HCT116 (cell line): ENCODE results near the gene COX5B. TPM values are rescaled to one million over a fixed set of nuclear protein-coding genes. Genes with fewer than 3 reads are reported as not detected.

ENCODE experiments used
- ATAC-seq: fragments of 200-7000 bp; cut with Tn5 transposase; 2 replicates; pipeline ENCODE4 v1.9.1; 2020; ENCODE audit warnings: mild to moderate bottlenecking, moderate library complexity
- BruUV-seq: library from RNA; stranded (reverse); fragments of 400-500 nt; replicated peaks from 2 replicates; lab custom pipeline; 2021; lab: Mats Ljungman, UMichigan
- CTCF ChIA-PET: fragments of 300-600 bp; sonication (Branson Sonifier 250); formaldehyde crosslinking; loops from one replicate; lab custom pipeline; 2021; ENCODE audit warnings: antibody characterized with exemption; lab: Charles Lee
- POLR2A ChIA-PET: fragments of 300-600, 350-600 bp; sonication (Branson Sonifier 250); formaldehyde crosslinking; loops from one replicate; lab custom pipeline; 2021; ENCODE audit warnings: antibody characterized with exemption; lab: Charles Lee
- RAD21 ChIA-PET, 2 experiments: fragments of 300-600 bp; sonication (Branson Sonifier 250); formaldehyde crosslinking; loops; one replicate each; lab custom pipeline; 2023; ENCODE audit warnings: low total read pairs in 2 of 2; ENCODE audit not compliant: uncharacterized antibody in 2 of 2, unreplicated experiment in 2 of 2, low non-redundant PET in 1 of 2; lab: Charles Lee
- DNase-seq: peaks from one replicate; pipeline ENCODE4 v3.0.0-alpha.2; 2010; ENCODE audit warnings: low read depth, low spot score
- H2AFZ ChIP-seq: fragments of 200-600 bp; shearing (Covaris generic), sonication (generic); 2 replicates; pipeline ENCODE4 v1.6.1; 2017; ENCODE audit warnings: low read depth, mixed run types, mixed read lengths, antibody characterized with exemption, low read length; ENCODE audit not compliant: poor library complexity, severe bottlenecking
- H3K27ac ChIP-seq: 2 replicates; pipeline ENCODE4 v1.5.1; 2012; ENCODE audit warnings: low read depth, low read length
- H3K27me3 ChIP-seq: fragments of 200-600 bp; sonication (generic); 2 replicates; pipeline ENCODE4 v1.6.1; 2016; ENCODE audit warnings: mixed run types, low read length, mixed read lengths; ENCODE audit not compliant: insufficient read depth
- H3K36me3 ChIP-seq, 2 experiments: fragments of 200-500 bp in 1 of 2; fragments of 200-600 bp in 1 of 2; sonication (Bioruptor generic) in 1 of 2; sonication (generic) in 1 of 2; 2 replicates each; pipeline versions ENCODE4 v1.5.1 to v1.6.1; 2014 to 2016; ENCODE audit warnings: low read length in 2 of 2, inconsistent platforms in 1 of 2, mixed read lengths in 1 of 2, mixed run types in 1 of 2; ENCODE audit not compliant: insufficient read depth in 2 of 2, control insufficient read depth in 1 of 2
- H3K4me1 ChIP-seq, 2 experiments: fragments of 200-600 bp in 1 of 2; sonication (generic) in 1 of 2; 2 replicates each; pipeline versions ENCODE4 v1.5.1 to v1.6.1; 2012 to 2017; ENCODE audit warnings: low read length in 2 of 2, inconsistent platforms in 1 of 2, mild to moderate bottlenecking in 1 of 2, mixed read lengths in 1 of 2, mixed run types in 1 of 2, moderate library complexity in 1 of 2; ENCODE audit not compliant: insufficient read depth in 2 of 2, control insufficient read depth in 1 of 2
- H3K4me2 ChIP-seq: fragments of 200-600 bp; sonication (generic); 2 replicates; pipeline ENCODE4 v1.6.1; 2017; ENCODE audit warnings: mixed run types, low read length, mixed read lengths
- H3K4me3 ChIP-seq, 2 experiments: fragments of 200-600 bp in 1 of 2; sonication (generic) in 1 of 2; replicated peaks in 1 of 2; 2 replicates each; pipeline ENCODE4 v1.5.1; 2011 to 2016; ENCODE audit warnings: low read length in 2 of 2, control low read depth in 1 of 2, low read depth in 1 of 2, mild to moderate bottlenecking in 1 of 2, mixed read lengths in 1 of 2, mixed run types in 1 of 2
- H3K79me2 ChIP-seq: fragments of 200-600 bp; sonication (generic); 2 replicates; pipeline ENCODE4 v1.6.1; 2017; ENCODE audit warnings: mild to moderate bottlenecking, mixed run types, low read length, moderate library complexity, mixed read lengths; ENCODE audit not compliant: insufficient read depth
- H3K9ac ChIP-seq: fragments of 200-600 bp; sonication (generic); 2 replicates; pipeline ENCODE4 v1.6.1; 2016; ENCODE audit warnings: low read length, mixed read lengths
- H3K9me2 ChIP-seq: fragments of 200-600 bp; sonication (generic), shearing (Covaris generic); 2 replicates; pipeline ENCODE4 v1.6.1; 2017; ENCODE audit warnings: mixed run types, mild to moderate bottlenecking, moderate library complexity; ENCODE audit not compliant: insufficient read depth
- H3K9me3 ChIP-seq, 2 experiments: fragments of 200-500 bp in 1 of 2; fragments of 200-600 bp in 1 of 2; sonication (Bioruptor generic) in 1 of 2; sonication (generic) in 1 of 2; 2 replicates each; pipeline ENCODE4 v1.6.1; 2014 to 2017; ENCODE audit warnings: low read length in 2 of 2, mixed read lengths in 2 of 2, inconsistent platforms in 1 of 2, low read depth in 1 of 2, mild to moderate bottlenecking in 1 of 2, mixed run types in 1 of 2, moderate library complexity in 1 of 2; ENCODE audit not compliant: control insufficient read depth in 1 of 2, insufficient read depth in 1 of 2
- H4K20me1 ChIP-seq: fragments of 200-600 bp; sonication (generic), shearing (Covaris generic); 2 replicates; pipeline ENCODE4 v1.6.1; 2017; ENCODE audit warnings: mixed run types, mild to moderate bottlenecking, moderate library complexity; ENCODE audit not compliant: insufficient read depth
- CEBPB ChIP-seq: IDR thresholded peaks from 2 replicates; pipeline ENCODE4 v1.6.1; 2012; ENCODE audit warnings: low read depth
- EGR1 ChIP-seq: IDR thresholded peaks from 2 replicates; pipeline ENCODE4 v1.6.1; 2012; ENCODE audit warnings: low read depth
- ELF1 ChIP-seq: IDR thresholded peaks from 2 replicates; pipeline ENCODE4 v1.6.1; 2012; ENCODE audit warnings: low read depth, borderline replicate concordance
- EZH2 ChIP-seq: fragments of 200-600 bp; sonication (generic); IDR thresholded peaks from 2 replicates; pipeline ENCODE4 v1.6.1; 2017; ENCODE audit warnings: antibody characterized with exemption, mixed run types
- EZH2phosphoT487 ChIP-seq: fragments of 200-600 bp; IDR thresholded peaks from 2 replicates; pipeline ENCODE4 v1.6.1; 2018; ENCODE audit warnings: antibody characterized with exemption, borderline replicate concordance
- FOSL1 ChIP-seq: IDR thresholded peaks from 2 replicates; pipeline ENCODE4 v1.6.1; 2012; ENCODE audit warnings: low read depth
- JUND ChIP-seq: IDR thresholded peaks from 2 replicates; pipeline ENCODE4 v1.6.1; 2012
- POLR2A ChIP-seq: IDR thresholded peaks from 2 replicates; pipeline ENCODE4 v1.7.0; 2011; ENCODE audit warnings: borderline replicate concordance; ENCODE audit not compliant: insufficient read depth, insufficient read length; ENCODE audit errors: extremely low read depth
- RAD21 ChIP-seq: IDR thresholded peaks from 2 replicates; pipeline ENCODE4 v1.6.1; 2012; ENCODE audit warnings: low read depth, mild to moderate bottlenecking
- SIN3A ChIP-seq: IDR thresholded peaks from 2 replicates; pipeline ENCODE4 v1.6.1; 2012; ENCODE audit warnings: low read depth
- SP1 ChIP-seq: IDR thresholded peaks from 2 replicates; pipeline ENCODE4 v1.6.1; 2012; ENCODE audit warnings: low read depth
- SRF ChIP-seq: IDR thresholded peaks from 2 replicates; pipeline ENCODE4 v1.6.1; 2012; ENCODE audit warnings: low read depth
- TCF7L2 ChIP-seq: IDR thresholded peaks from 2 replicates; pipeline ENCODE4 v1.7.0; 2011; ENCODE audit warnings: borderline replicate concordance, inconsistent platforms; ENCODE audit not compliant: insufficient read depth, insufficient read length; ENCODE audit errors: extremely low read depth
- YY1 ChIP-seq: IDR thresholded peaks from 2 replicates; pipeline ENCODE4 v1.6.1; 2011; ENCODE audit warnings: low read length, low read depth, moderate library complexity, mild to moderate bottlenecking; ENCODE audit not compliant: insufficient replicate concordance; ENCODE audit errors: extremely low read depth
- ZFX ChIP-seq: fragments of 450-650 bp; IDR thresholded peaks from 2 replicates; pipeline ENCODE4 v1.6.1; 2017
- intact Hi-C: fragments of 100-400 bp; cut with micrococcal nuclease; formaldehyde crosslinking; loops from 2 replicates; pipeline ENCODE4 v1.10.0; 2022
- total RNA-seq: library from RNA; stranded (reverse); gene quantifications from one replicate; pipeline ENCODE4 v1.2.1, GENCODE V29; 2021; ENCODE audit not compliant: unreplicated experiment
- TF ChIP-seq, protein P1 (sequence below): IDR thresholded peaks from 2 replicates; pipeline ENCODE4 v1.6.1; 2012; ENCODE audit warnings: low read depth
- TF ChIP-seq, protein P2 (sequence below), 3 experiments: fragments of 200-600 bp in 1 of 3; sonication (generic) in 1 of 3; IDR thresholded peaks in 2 of 3; conservative IDR thresholded peaks in 1 of 3; 2 replicates each; pipeline ENCODE4 v1.5.1; 2012 to 2017; ENCODE audit warnings: low read depth in 2 of 3, low read length in 2 of 3, antibody characterized with exemption in 1 of 3, borderline replicate concordance in 1 of 3, control low read depth in 1 of 3, mild to moderate bottlenecking in 1 of 3, mixed read lengths in 1 of 3, mixed run types in 1 of 3, moderate library complexity in 1 of 3; ENCODE audit not compliant: insufficient read depth in 1 of 3
- TF ChIP-seq, protein P3 (sequence below): IDR thresholded peaks from 2 replicates; pipeline ENCODE4 v1.6.1; 2012
- TF ChIP-seq, protein P4 (sequence below): IDR thresholded peaks from 2 replicates; pipeline ENCODE4 v1.6.1; 2012

Gene COX5B
- total RNA-seq, 1 experiment from 2014 or later = 283 TPM

DNA sequence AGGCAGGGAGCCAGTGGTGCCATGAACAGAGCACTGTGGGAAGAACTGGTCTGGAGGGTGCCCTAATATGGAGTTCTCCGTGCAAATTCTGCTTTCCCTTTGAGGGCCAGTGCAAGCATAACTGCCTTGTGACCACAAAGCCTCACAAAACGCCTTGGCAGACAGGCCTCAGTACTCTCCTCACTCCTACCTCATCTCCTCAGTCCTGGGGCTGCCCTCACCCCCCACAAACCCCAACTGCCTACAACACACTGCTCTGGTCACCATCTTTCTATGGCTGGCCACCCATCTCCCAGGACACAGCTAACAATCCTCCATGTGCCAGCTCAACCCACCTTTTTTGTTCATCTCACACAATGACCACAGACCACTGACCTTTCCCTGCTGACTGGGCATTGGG, 8.9 kb downstream of the COX5B start:
- ChIA-PET CTCF (interaction anchor here (1.4 kb wide), 1 partner anchor 9 kb away, joined by 3 read pairs; the partner anchor contains the start of gene COX5B), RAD21 (no interaction called here), POLR2A (no interaction called here)
- Histone ChIP-seq H3K9me3 (no peaks in the 10 kb centered on the region), H3K36me3 (peaks cover 0 to under 1% of the 10 kb centered on the region in 2 experiments; a peak in 1 of 4 replicates), H2AFZ (no peak overlapping the region), H3K4me1 (no peaks in the 10 kb centered on the region), H3K27ac (no peak overlapping the region), H3K4me2 (no peak overlapping the region), H3K4me3 (no peak overlapping the region), H3K79me2 (peaks cover 1% of the 10 kb centered on the region; the same call in 1 of the 2 replicates), H4K20me1 (no peaks in the 10 kb centered on the region), H3K9me2 (no peaks in the 10 kb centered on the region), H3K9ac (no peak overlapping the region), H3K27me3 (no peaks in the 10 kb centered on the region)
- ATAC-seq (no peak), DNase-seq (no peak)
- no TSS peak for BruUV-seq
- TF ChIP-seq, protein P1, sequence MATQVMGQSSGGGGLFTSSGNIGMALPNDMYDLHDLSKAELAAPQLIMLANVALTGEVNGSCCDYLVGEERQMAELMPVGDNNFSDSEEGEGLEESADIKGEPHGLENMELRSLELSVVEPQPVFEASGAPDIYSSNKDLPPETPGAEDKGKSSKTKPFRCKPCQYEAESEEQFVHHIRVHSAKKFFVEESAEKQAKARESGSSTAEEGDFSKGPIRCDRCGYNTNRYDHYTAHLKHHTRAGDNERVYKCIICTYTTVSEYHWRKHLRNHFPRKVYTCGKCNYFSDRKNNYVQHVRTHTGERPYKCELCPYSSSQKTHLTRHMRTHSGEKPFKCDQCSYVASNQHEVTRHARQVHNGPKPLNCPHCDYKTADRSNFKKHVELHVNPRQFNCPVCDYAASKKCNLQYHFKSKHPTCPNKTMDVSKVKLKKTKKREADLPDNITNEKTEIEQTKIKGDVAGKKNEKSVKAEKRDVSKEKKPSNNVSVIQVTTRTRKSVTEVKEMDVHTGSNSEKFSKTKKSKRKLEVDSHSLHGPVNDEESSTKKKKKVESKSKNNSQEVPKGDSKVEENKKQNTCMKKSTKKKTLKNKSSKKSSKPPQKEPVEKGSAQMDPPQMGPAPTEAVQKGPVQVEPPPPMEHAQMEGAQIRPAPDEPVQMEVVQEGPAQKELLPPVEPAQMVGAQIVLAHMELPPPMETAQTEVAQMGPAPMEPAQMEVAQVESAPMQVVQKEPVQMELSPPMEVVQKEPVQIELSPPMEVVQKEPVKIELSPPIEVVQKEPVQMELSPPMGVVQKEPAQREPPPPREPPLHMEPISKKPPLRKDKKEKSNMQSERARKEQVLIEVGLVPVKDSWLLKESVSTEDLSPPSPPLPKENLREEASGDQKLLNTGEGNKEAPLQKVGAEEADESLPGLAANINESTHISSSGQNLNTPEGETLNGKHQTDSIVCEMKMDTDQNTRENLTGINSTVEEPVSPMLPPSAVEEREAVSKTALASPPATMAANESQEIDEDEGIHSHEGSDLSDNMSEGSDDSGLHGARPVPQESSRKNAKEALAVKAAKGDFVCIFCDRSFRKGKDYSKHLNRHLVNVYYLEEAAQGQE = no peak
- TF ChIP-seq TCF7L2 (no peak), FOSL1 (no peak), ZFX (no peak), POLR2A (no peak), ELF1 (no peak), YY1 (no peak), SP1 (no peak), CEBPB (no peak), EGR1 (no peak), RAD21 (no peak), JUND (no peak), EZH2phosphoT487 (no peak), SRF (no peak), EZH2 (no peak), SIN3A (no peak)
- TF ChIP-seq, protein P2, sequence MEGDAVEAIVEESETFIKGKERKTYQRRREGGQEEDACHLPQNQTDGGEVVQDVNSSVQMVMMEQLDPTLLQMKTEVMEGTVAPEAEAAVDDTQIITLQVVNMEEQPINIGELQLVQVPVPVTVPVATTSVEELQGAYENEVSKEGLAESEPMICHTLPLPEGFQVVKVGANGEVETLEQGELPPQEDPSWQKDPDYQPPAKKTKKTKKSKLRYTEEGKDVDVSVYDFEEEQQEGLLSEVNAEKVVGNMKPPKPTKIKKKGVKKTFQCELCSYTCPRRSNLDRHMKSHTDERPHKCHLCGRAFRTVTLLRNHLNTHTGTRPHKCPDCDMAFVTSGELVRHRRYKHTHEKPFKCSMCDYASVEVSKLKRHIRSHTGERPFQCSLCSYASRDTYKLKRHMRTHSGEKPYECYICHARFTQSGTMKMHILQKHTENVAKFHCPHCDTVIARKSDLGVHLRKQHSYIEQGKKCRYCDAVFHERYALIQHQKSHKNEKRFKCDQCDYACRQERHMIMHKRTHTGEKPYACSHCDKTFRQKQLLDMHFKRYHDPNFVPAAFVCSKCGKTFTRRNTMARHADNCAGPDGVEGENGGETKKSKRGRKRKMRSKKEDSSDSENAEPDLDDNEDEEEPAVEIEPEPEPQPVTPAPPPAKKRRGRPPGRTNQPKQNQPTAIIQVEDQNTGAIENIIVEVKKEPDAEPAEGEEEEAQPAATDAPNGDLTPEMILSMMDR (IDR thresholded peaks at IDR 0.05 in 2 of 3, conservative IDR thresholded peaks at IDR 0.05 in 1 of 3; ENCODE audit: borderline replicate concordance in 1 of 3, insufficient read depth in 1 of 3, low read depth in 2 of 3, low read length in 2 of 3) = no peak
- TF ChIP-seq, protein P3, sequence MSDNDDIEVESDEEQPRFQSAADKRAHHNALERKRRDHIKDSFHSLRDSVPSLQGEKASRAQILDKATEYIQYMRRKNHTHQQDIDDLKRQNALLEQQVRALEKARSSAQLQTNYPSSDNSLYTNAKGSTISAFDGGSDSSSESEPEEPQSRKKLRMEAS = no peak
- TF ChIP-seq, protein P4, sequence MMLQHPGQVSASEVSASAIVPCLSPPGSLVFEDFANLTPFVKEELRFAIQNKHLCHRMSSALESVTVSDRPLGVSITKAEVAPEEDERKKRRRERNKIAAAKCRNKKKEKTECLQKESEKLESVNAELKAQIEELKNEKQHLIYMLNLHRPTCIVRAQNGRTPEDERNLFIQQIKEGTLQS = no peak
- intact Hi-C loops = no loop called here
